CD4-positive, alpha-beta T cell treated with Interleukin-15 for 1 hour (primary cell): ENCODE data around the gene NXPH4.

Experiments
- DNase-seq: peaks from one replicate; pipeline ENCODE4 v3.0.0-alpha.2; 2020

NXPH4 gene

GRCh38 chr12:57233357-57234232 lies 17.0 kb downstream of the NXPH4 start:
- DNase-seq: no peak

- no peak for DNase-seq
Observed at GRCh38 chr12:57234233-57234570, 17.6 kb downstream of the NXPH4 start.

- peak; percentile 63 for DNase-seq
Observed at GRCh38 chr12:57234571-57235016, 18.0 kb downstream of the NXPH4 start.

- DNase-seq: peak; percentile 32
Observed at GRCh38 chr12:57235017-57235727, 18.6 kb downstream of the NXPH4 start.

GRCh38 chr12:57235728-57236131 lies 19.1 kb downstream of the NXPH4 start:
- DNase-seq: no peak

- no peak for DNase-seq
Observed at GRCh38 chr12:57236201-57236924, 19.8 kb downstream of the NXPH4 start.

- peak; percentile 15 for DNase-seq
Observed at GRCh38 chr12:57236925-57237595, 20.5 kb downstream of the NXPH4 start.

- no peak for DNase-seq
Observed at GRCh38 chr12:57237596-57237931, 21.0 kb downstream of the NXPH4 start.

- no peak for DNase-seq
Observed at GRCh38 chr12:57237932-57238853, 21.6 kb downstream of the NXPH4 start.

GRCh38 chr12:57238854-57239554 lies 22.4 kb downstream of the NXPH4 start:
- peak; percentile 84 for DNase-seq

- DNase-seq: no peak
Observed at GRCh38 chr12:57239587-57240065, 23.0 kb downstream of the NXPH4 start.

GRCh38 chr12:57240066-57240921 lies 23.7 kb downstream of the NXPH4 start:
- peak; percentile 82 for DNase-seq

- no peak for DNase-seq
Observed at GRCh38 chr12:57240926-57241401, 24.4 kb downstream of the NXPH4 start.

GRCh38 chr12:57241402-57242310 lies 25.1 kb downstream of the NXPH4 start:
- no peak for DNase-seq

GRCh38 chr12:57242329-57242690 lies 25.7 kb downstream of the NXPH4 start:
- DNase-seq: no peak

- peak; percentile 54 for DNase-seq
Observed at GRCh38 chr12:57242691-57243454, 26.3 kb downstream of the NXPH4 start.

GRCh38 chr12:57243521-57244311 lies 27.1 kb downstream of the NXPH4 start:
- DNase-seq: peak; percentile 71
